Measurements from ENCODE around the gene TAOK3.
"Not testable (repeated sequence)": the region's sequence is repeated elsewhere in the genome, so short reads cannot be mapped to it uniquely, and the experiment has no call there.

The TAOK3 gene

DNA sequence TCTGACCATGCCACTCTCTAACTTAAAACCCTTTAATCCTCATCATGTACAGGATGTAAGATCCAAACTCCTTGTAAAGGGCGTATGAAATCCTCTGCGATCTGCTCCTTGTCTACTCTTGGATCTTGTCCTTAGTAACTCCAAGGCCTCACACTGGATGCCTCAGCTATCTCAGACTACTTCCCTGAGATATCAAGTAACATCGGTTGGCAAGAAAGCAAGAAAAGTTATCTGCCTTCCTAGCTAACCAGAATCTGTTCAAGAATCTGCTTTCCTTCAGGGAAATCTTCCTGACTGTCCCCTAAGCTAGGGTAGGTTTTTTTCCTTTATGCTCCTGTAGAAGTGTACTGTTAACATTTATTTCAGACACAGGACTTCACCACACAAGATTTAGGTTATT lies 82.6 kb downstream of the TAOK3 start:
- DNase-seq: no peak

DNA sequence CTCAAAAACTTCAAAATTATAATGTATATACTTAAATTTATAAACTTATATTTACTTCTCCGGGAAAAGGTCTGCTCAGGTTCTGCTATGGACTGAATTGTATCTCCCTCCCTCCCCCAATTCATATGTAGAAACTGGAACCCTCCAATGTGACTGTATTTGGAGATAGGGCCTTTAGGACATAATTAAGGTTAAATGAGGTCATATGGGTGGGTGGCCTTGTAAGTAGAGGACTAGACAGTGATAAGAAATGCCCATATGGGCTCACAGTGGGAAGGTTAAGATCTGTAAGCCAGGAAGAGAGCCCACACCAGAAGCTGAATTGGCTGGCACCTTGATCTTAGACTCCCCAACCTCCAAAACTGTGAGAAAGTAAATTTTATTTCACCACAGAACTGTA lies 84.5 kb downstream of the TAOK3 start:
- DNase-seq: no peak

DNA sequence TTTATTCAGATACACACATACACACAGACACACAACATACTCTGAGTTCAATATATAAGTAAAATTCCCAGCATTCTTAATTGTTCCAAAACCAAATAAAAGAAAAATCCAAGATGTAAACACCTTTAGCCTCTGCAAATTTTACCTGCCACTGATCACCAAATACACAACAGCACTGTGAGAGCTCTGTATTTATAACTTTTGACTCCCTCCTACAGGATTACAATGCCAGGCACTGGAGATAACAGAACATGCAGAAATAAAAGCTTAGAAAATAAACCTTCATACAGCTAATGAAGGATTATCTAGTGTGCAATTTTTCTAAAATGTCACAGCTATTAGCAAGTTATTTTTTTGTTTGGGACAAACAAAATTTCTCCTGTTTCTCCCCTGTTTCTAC lies 85.0 kb downstream of the TAOK3 start:
- no peak for DNase-seq

DNA sequence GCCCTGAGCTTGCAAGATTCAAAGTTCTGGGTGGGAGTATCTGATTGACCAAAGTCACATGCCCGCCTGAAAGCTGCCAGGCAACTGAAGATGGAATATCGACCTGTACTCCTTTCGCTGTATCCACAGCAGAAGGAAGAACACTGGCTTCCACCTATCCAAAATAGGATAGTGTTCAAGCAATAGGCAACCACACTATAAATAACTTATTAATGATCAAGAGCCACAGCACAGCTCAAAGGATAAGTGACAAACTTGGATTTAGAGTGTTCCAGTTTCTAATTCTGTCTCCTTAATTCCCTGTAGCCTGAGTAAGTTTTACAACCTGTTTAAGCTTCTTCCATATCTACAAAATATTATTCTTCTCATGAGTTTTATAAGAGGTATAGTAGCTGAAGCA lies 89.9 kb downstream of the TAOK3 start:
- no peak for DNase-seq

DNA sequence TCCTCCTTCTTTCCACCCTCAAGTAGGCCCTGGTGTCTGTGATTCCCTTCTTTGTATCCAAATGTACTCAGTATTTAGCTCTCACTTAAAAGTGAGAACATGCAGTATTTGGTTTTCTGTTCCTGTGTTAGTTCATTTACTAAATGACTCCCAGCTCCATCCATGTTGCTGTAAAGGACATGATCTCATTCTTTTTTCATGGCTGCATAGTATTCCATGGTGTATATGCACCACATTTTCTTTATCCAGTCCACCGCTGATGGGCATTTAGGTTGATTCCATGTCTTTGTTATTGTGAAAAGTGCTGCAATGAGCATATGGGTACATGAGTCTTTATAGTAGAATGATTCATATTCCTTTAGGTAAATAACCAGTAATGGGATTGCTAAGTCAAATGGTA lies 94.4 kb downstream of the TAOK3 start:
- not testable (repeated sequence) for DNase-seq

DNA sequence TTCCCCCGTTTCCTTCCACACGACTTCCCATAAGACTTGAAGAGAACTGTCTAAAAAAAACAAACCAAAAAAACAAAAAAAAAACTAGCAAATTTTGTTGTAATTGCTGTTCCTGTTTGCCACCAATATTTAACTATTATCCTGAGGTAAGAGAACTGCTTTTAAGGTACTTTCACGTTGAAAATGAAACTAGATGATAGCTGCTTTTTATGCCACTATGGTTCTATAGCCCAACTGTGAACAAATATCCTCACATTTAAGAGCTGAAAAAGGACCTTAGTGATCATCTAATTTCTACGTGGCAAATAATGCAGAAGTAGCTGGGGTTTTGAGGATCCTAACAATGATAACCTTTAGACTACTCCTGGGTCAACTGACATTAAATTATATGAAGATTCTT lies 98.6 kb downstream of the TAOK3 start:
- DNase-seq: no peak

DNA sequence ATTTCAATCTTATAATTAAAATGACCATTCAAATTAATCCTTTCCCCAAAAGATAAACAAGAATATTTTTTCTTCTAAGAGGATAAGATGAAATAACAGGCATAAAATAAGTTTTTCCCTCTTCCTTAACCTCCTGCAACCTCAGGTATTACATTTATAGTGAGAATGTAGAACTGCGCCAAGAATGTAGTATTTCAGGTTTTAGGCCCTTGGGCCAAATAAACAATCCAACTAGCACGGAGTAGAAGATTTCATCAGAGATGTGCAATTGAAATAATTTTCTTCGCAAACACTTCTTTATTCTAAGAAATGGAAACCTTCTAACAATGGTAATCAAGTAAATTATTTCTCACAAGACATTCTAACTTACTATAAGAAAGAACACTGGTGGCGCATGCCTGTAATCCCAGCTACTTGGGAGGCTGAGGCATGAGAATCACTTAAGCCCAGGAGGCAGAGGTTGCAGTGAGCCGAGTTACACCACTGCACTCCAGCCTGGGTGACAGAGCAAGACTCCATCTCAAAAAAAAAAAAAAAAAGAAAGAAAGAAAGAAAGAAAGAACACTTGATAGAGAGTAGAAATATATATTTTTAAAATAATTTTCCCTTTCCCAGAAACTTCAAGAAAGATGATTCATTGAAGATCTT lies 100.8 kb downstream of the TAOK3 start:
- no peak for DNase-seq

DNA sequence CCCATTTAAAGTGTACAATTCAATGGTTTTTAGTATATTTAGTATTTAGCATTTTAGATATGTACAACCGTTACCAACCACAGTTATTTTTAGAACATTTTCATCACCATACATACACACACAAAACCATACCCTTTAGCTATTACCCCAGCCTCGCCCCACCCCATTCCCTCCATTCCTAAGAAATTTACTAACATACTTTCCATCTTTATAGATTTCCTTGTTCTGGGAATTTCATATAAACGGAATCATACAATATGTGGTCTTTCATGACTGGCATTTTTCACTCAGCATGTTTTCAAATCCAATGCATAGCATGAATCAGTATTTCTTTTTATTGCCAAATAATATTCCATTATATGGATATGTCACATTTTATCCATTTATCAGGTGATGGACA lies 101.5 kb downstream of the TAOK3 start:
- DNase-seq: no peak

DNA sequence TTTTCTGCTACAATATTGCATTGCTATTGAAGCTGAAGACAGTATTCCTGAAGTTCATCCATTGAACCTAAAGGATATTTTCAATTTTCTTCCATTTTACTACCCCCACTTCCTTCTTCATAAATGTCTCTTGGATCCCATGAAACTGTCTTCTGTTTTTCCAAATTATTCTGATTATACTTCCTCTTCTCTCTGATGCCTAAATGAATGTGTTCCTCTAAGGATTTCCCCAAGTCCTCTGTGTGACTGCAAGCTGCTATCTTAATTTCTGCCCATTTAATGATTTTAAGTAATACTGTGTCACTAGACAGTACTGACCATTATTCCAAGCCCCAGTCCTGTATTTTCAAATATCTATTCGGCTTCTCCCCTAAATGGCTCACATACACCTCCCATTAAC lies 102.9 kb downstream of the TAOK3 start:
- no peak for DNase-seq

DNA sequence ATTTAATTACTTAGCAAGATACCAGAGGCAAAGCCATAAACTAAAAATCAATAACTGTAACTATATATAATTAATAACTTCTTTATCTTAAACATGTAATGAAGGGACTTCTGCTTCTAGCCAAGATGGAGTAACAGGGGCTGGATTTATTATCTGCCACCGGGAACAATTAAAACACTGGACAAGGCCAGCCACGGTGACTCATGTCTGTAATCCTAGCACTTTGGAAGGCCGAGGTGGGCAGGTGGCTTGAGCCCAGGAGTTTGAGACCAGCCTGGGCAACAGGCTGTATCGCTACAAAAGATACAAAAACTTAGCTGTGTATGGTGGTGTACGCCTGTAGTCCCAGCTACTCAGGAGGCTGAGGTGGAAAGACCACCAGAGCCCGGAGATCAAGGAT lies 113.6 kb downstream of the TAOK3 start:
- no peak for DNase-seq

DNA sequence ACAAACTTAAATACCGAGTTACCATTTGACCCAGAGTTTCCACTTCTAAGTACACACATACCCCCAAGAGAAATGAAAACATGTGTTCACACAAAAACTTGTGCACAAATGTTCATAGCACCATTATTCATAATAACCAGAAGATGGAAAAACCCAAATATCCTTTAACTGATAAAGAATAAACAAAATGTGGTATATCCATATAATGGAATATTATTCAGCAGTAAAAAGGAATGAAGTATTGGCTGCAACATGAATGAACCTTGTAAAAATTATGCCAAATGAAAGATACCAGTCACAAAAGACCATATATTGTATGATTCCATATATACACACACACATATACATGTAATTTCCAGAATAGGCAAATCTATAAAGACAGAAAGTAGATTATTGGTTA lies 116.4 kb downstream of the TAOK3 start:
- DNase-seq: no peak

DNA sequence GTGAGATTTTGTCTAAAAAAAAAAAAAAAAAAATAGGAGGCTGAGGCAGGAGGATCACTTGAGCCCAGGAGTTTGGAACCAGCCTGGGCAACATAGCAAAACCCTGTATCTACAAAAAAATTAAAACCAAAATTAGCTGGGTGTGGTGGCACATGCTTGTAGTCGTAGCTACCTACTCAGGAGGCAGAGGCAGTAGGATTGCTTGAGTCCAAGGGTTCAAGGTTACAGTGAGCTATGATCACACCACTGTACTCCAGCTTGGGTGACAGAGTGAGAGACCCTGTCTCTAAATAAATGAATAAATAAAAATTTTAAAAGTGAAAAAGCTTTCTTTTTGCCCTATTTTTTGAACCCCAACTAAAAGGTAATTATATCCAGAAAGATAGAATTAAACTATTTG lies 123.2 kb downstream of the TAOK3 start:
- DNase-seq: no peak

DNA sequence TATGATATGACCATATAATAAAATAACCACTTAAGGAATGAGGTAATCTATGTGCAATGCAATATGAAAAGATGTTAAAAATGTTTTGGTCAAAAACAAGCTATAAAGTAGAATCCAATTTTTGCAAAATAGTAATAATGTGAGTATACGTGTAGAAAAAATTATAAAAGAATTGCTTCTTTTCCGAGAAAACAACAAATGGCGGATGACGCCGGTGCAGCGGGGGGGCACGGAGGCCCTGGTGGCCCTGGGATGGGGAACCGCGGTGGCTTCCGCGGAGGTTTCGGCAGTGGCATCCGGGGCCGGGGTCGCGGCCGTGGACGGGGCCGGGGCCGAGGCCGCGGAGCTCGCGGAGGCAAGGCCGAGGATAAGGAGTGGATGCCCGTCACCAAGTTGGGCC lies 126.8 kb downstream of the TAOK3 start:
- DNase-seq: not testable (repeated sequence)

DNA sequence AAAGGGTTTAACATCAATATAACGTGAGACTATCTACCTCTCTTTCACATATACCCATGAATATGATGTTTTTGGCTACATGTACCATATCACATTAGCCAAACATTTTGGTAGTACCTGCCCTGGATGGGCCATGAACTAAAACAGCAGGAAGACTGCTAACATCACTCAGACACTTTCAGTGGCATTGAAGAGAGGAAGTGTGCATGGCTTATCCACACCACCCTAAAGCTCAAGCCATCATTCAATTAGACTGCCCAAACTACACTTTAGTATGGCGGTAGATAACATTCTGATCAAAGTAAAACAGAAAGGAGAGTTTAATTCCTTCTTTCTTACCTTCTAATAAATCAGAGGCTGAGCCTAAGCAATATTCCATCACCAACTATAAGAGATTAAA lies 133.8 kb downstream of the TAOK3 start:
- no peak for DNase-seq

DNA sequence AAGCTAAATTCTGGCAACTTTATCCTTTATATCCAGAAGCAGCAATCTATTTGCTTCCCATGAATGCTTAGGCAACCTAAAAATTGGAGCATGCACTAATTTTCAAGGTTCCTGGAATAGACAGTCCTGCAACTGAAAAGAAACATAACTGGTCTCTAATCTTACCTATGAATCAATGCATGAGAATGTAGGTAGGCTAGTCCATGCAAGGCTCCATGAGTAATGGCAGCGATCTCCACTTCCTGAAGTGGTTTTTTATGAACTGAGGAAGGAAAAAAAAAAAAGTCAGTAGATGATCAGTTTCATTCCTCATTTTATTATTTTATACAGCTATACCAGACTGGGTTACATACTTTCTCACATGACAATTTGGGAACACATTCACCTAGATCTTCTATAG lies 134.8 kb downstream of the TAOK3 start:
- no peak for DNase-seq

DNA sequence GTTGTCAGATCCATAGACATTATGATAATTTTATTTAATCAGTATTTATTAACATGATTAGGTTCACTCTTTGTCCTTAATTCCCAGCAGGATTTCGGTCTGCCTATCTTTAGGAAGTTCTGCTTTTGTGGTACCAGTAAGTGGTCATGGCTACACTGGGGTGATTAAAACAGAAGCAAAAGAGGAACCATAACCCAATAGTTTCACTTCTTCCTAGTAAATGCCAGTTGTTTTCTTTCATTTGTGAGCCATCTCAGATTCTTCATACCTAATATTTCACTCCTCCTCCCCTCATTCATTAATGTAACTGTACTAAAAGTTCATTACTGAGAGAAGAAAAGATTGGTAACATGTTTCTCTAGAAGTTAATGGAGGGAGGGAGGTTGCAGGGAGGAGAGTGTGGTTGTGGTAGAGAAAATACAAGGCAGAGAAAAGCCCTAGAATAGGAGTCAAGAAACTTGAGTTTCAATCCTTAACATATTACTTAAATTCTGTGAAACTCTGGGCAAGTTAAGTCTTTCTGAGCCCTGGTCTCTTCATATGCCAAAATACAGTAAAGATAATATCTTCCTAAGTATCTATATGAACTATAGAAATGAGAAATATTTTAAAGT lies 135.5 kb downstream of the TAOK3 start:
- DNase-seq: no peak

DNA sequence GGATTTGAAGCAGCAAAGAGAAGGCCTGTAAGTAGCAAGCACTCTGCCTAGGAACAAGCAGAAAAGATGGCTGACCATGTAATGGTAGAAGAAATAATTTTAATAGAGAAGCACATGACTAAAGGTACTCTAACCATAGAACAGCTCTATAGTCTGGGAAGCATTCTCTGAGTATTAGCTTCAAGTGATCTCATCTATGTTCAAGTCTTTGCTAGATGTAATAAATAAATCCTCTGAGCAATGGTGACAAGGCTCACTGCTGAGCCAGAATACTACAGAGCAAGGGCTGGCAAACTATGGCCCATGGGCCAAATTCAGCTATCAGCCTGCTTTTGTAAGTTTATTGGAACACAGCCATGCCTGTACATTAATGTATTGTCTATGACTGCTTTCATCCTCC lies 152.0 kb downstream of the TAOK3 start:
- no peak for DNase-seq

DNA sequence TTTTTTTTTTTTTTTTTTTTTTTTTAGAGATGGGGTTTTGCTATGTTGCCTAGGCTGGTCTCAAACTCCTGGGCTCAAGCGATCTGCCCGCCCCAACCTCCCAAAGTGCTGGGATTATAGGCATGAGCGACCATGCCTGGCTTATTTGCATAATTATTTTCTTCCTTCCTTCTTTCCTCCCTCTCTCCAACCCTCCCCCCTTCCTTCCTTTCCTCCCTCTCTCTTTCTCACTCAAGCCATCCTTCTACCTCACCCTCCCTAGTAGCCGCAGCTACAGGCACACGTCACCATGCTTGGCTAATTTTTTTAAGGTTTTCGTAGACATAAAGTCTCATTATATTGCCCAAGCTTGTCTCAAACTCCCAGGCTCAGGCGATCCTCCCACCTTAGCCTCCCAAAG lies 152.9 kb downstream of the TAOK3 start:
- DNase-seq: no peak

DNA sequence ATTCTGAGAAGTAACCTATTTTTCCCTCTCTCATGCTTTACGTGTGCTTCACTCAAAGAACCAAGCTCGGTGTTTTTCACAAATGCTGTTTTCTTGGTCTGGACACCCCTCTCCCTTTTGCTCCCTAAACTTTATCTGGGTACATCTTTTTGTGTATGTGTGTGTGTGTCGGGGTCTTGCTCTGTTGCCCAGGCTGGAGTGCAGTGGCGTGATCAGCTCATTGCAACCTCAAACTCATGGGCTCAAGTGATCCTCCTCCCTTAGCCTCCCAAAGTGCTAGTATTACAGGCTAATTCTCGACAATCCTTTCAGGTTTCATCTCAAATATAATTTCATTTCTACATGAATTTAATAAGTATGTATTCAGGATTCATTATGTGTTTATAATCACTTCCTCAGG lies 153.6 kb downstream of the TAOK3 start:
- no peak for DNase-seq

DNA sequence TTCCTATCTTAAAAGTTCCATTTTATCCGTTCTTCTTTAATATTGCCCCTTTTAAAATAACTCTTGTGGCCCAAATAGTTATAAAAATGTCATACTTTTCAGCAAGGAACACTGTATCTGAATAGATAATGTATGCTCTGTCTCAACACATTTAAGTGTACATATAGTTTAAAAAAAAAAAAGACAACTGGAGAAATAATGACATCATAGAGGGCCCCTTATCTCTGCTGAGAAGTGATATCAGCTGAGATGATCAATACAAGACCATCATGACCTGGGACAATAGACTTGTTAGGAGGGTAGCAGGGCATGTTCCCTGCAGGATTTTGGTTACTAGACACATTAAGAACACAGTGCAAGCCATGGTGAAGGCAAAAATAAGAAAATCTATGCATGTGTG lies 159.3 kb downstream of the TAOK3 start:
- no peak for DNase-seq

DNA sequence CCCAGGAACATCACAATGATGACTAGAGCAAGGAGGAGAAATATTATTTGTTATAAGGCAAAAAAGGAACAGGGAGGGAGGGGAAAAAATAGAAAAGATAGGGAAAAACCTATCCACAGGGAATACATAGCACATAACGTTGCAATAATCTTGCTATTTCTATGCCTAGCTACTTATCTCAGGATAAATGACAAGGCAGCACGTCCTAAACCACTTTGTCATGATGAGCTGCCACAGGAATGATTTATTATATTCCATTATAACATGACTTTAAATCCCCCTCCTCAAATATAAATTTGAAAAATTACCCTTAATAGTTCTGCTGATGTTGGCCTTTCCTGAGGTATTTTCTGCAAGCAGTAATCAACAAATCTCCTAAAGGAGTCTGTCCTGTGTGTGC lies 160.1 kb downstream of the TAOK3 start:
- no peak for DNase-seq

DNA sequence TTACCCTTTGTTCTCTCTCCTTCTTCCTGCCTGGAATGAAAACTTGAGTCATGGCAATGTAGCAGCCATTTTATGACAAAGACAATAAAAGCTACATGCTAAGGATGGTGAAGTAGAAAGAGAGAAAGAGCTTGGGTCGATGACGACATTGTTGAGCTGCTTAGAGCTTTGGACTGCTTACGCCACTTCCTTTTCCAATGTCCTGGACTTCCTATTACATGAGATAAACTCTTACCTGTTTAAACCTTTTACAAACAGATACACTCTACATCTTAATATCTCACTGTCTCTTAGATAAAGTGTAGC lies 166.6 kb downstream of the TAOK3 start:
- no peak for DNase-seq

DNA sequence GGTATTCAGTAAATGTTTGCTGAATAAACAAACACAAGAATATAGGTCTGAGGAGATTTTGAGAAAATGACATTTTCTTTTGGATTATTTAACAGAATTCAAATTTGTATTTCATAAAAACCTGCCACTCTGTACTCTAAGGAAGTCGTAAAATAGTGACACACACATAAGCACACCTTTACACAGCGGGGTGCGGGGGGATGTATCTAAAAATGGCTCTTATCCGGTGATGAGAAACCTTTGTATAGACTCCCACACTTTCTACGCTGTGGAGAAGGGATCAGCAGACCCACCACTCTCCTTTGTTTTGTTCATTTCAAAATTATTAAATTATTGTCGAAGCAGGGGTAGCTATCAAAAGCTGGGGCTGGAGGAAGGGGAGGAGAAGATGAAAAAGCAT lies 178.7 kb downstream of the TAOK3 start:
- no peak for DNase-seq

DNA sequence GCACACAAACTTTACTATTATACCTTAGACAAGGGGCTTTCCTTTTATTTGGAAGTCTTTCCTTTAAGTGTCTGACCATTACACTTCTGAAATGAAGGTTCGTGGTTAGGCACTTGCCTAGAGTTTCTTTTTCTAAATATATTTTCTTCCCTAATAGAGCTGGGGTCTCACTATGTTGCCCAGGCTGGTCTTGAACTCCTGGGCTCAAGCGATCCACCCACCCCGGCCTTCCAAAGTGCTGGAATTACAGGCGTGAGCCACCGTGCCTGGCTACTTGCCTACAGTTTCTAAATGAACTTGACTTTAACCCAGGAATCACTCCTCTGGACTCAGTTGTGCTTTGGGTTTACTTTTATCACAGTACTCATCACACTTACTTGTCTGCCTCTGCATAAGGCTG lies 179.2 kb downstream of the TAOK3 start:
- DNase-seq: no peak

DNA sequence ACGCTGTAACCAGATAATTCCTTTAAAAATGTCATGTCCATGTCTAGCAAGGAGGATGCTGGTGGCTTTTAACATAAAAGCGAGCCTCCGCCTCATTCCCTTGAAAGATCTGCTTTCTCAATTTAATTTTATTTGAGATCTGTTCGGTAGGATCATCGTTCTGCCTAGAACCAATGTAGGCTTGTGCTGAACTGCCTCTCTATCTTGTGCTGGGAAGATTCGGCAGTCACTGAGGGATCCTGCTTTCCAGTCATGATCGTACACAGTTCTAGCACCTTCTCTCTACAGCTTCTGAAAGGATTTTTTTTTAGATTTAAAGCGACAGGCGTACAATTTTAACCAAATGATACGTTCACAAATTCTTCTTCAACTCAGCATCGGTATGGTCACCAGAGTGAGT lies 182.4 kb downstream of the TAOK3 start:
- DNase-seq: peak; percentile 44

DNA sequence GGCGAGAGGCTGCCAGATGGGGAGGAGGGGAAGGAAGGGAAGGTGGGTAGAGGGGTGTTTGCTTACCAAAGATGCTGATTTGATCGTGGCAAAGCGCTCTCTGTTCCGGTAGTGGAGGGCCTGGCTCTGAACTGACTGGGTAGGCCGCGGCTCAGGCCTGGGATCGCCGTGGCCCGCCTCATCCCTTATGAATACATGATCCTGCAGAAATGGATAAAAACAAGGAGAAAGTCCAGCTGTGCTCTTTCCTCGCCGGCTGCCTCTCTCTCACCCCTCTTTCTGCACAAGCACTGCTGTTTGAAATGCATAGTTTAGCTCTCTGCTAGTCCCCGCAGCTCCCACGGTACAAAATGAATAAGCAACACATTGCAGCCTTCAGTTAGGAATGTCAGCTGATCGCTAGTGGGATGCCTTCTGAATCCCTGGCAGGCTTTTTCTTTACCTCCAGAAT lies 182.9 kb downstream of the TAOK3 start:
- DNase-seq: peak; percentile 59

All from NCI-H748 treated with DMSO at 0.1 percent for 48 hours (cell line).